ENCODE measurements around the gene TBC1D5. TPM values are rescaled to one million over a fixed set of nuclear protein-coding genes. Genes with fewer than 3 reads are reported as not detected.
"Not testable (repeated sequence)": the region's sequence is repeated elsewhere in the genome, so short reads cannot be mapped to it uniquely, and the experiment has no call there.

The TBC1D5 gene
- polyA plus RNA-seq, 4 donors: 5.1 to 37.6 (median 12.4) TPM

DNA sequence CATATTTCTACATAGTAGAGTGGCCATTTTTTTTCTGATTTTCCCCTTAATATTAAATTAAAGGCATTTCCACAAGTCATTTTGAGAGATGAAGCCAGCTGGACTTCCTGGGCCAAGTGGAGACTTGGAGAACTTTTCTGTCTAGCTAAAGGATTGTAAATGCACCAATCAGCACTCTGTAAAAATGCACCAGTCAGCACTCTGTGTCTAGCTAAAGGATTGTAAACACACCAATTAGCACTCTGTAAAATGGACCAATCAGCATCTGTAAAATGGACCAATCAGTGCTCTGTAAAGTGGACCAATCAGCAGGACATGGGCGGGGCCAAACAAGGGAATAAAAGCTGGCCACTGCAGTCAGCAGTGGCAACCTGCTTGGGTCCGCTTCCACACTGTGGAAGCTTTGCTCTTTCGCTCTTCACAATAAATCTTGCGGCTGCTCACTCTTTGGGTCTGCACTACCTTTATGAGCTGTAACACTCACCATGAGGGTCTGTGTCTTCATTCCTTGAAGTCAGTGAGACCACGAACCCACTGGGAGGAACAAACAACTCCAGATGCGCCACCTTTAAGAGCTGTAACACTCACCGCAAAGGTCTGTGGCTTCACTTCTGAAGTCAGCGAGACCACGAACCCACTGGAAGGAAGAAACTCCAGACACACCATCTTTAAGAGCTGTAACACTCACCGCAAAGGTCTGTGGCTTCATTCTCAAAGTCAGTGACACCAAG, 31.9 kb upstream of the TBC1D5 start:
- not testable (repeated sequence) for FAIRE-seq; H3K27ac ChIP-seq (ENCODE audit: low read depth in 1 of 3, low read length in 2 of 3); H3K27me3 ChIP-seq (ENCODE audit: control insufficient read depth in 3 of 3, insufficient read depth in 3 of 3, low read length in 3 of 3); H3K9me3 ChIP-seq (ENCODE audit: control insufficient read depth in 2 of 2, insufficient read depth in 1 of 2, low read depth in 1 of 2, low read length in 1 of 2); H3K4me1 ChIP-seq (ENCODE audit: control insufficient read depth in 3 of 3, insufficient read depth in 2 of 3, low read depth in 1 of 3, low read length in 2 of 3); H3K36me3 ChIP-seq (ENCODE audit: control insufficient read depth in 3 of 3, insufficient read depth in 2 of 3, low read depth in 1 of 3, low read length in 3 of 3); H3K4me3 ChIP-seq (ENCODE audit: low read depth in 1 of 3, low read length in 3 of 3)
- peak in 1 of 2 donors; percentile 18 for DNase-seq
- WGBS, 3 donors: 71 to 89% (median 79%) methylated on average over 10 of the region's 10 CpGs

DNA sequence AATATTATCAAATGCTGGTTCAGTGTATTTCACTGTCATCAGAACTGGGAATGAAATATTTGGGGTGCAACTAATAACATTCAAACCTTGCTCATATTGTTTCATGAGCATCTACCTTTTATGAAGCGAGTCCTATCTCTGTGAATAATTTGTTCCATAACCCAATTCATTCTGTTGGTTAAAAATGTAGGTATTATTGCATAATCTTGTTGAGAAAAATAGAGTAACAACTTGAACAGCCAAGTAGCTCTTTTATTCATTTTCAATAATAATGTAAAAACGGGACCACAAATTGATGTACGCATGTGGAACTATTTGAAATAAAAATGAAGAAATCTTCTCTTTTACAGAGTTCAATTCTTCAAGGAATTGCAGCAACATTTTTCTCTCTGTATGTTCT, 30.1 kb upstream of the TBC1D5 start:
- H3K4me1 ChIP-seq (ENCODE audit: control insufficient read depth in 3 of 3, insufficient read depth in 2 of 3, low read depth in 1 of 3, low read length in 2 of 3): no peaks in the 10 kb centered on the region
- H3K4me3 ChIP-seq (ENCODE audit: low read depth in 1 of 3, low read length in 3 of 3): no peak overlapping the region
- no peaks in the 10 kb centered on the region for H3K36me3 ChIP-seq (ENCODE audit: control insufficient read depth in 3 of 3, insufficient read depth in 2 of 3, low read depth in 1 of 3, low read length in 3 of 3)
- 91 to 96% (median 94%) methylated on average over 3 of the region's 3 CpGs for WGBS, 3 donors
- DNase-seq (no peak), FAIRE-seq (no peak)
- H3K27me3 ChIP-seq (ENCODE audit: control insufficient read depth in 3 of 3, insufficient read depth in 3 of 3, low read length in 3 of 3): no peaks in the 10 kb centered on the region
- no peaks in the 10 kb centered on the region for H3K9me3 ChIP-seq (ENCODE audit: control insufficient read depth in 2 of 2, insufficient read depth in 1 of 2, low read depth in 1 of 2, low read length in 1 of 2)
- H3K27ac ChIP-seq (ENCODE audit: low read depth in 1 of 3, low read length in 2 of 3): no peak overlapping the region

DNA sequence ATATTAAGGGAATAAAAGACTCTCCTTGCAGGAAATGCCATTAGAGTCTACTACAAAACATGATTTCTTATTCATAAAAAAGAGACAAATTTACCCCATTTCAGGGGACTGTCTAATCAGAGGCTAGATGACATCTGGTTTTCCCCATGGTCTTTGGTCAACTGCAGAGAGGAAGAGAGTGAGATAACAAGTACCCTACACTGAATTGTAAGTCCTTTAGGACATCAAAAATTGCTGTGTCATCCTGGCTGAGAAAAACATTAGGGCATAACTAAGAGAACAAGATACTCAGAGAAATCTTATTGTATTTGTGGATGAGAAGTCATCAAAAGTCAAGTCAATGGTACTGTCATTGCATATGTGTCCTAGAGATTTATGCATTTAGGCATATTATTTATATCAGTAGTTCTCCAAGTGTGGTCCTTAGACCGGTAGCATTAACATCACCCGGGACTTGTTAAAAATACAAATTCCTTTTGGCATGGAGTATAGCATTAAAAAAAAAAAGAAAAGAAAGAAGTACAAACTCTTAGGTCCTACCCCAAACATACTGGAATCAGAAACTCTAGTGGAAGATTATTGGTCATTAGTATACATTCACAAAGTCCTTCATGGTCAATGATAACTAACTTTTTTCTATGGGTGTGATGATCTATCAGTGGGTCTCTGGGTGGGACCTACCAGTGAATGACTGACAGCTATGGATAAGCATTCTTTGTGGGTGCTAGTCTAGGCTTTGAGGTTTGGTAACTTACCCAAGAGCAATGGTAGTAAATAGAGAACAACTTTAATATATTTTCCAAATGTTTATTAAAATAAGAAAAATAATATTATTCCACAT, 29.0 kb upstream of the TBC1D5 start:
- Histone ChIP-seq H3K36me3 (ENCODE audit: control insufficient read depth in 3 of 3, insufficient read depth in 2 of 3, low read depth in 1 of 3, low read length in 3 of 3) (no peaks in the 10 kb centered on the region), H3K4me3 (ENCODE audit: low read depth in 1 of 3, low read length in 3 of 3) (no peak overlapping the region), H3K4me1 (ENCODE audit: control insufficient read depth in 3 of 3, insufficient read depth in 2 of 3, low read depth in 1 of 3, low read length in 2 of 3) (no peaks in the 10 kb centered on the region), H3K27ac (ENCODE audit: low read depth in 1 of 3, low read length in 2 of 3) (no peak overlapping the region), H3K9me3 (ENCODE audit: control insufficient read depth in 2 of 2, insufficient read depth in 1 of 2, low read depth in 1 of 2, low read length in 1 of 2) (no peaks in the 10 kb centered on the region), H3K27me3 (ENCODE audit: control insufficient read depth in 3 of 3, insufficient read depth in 3 of 3, low read length in 3 of 3) (no peaks in the 10 kb centered on the region)
- FAIRE-seq: no peak
- WGBS, 3 donors: 86 to 98% (median 94%) methylated on average over 2 of the region's 2 CpGs
- no peak for DNase-seq

DNA sequence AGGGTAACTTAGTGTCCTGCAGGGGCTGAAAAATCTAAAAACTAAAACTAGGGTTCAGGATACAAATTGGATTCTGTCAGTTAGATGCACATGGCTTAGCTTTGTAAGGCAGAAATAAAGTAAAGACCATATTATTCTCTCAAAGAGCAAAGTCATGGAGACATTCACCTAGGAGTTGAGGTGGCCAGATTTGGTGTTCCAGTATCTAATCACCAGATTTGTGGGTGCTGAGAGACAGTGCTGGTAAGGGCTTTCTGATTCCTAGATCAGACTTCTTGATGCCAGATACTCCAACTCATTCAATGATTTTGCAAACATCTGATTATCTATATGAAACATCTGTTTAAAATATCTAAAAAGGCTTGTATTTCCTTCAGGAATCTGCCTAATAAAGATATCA, 28.3 kb upstream of the TBC1D5 start:
- Histone ChIP-seq H3K4me1 (ENCODE audit: control insufficient read depth in 3 of 3, insufficient read depth in 2 of 3, low read depth in 1 of 3, low read length in 2 of 3) (no peaks in the 10 kb centered on the region), H3K9me3 (ENCODE audit: control insufficient read depth in 2 of 2, insufficient read depth in 1 of 2, low read depth in 1 of 2, low read length in 1 of 2) (no peaks in the 10 kb centered on the region), H3K27ac (ENCODE audit: low read depth in 1 of 3, low read length in 2 of 3) (no peak overlapping the region), H3K4me3 (ENCODE audit: low read depth in 1 of 3, low read length in 3 of 3) (no peak overlapping the region), H3K27me3 (ENCODE audit: control insufficient read depth in 3 of 3, insufficient read depth in 3 of 3, low read length in 3 of 3) (no peaks in the 10 kb centered on the region), H3K36me3 (ENCODE audit: control insufficient read depth in 3 of 3, insufficient read depth in 2 of 3, low read depth in 1 of 3, low read length in 3 of 3) (no peaks in the 10 kb centered on the region)
- FAIRE-seq: no peak
- no peak for DNase-seq

DNA sequence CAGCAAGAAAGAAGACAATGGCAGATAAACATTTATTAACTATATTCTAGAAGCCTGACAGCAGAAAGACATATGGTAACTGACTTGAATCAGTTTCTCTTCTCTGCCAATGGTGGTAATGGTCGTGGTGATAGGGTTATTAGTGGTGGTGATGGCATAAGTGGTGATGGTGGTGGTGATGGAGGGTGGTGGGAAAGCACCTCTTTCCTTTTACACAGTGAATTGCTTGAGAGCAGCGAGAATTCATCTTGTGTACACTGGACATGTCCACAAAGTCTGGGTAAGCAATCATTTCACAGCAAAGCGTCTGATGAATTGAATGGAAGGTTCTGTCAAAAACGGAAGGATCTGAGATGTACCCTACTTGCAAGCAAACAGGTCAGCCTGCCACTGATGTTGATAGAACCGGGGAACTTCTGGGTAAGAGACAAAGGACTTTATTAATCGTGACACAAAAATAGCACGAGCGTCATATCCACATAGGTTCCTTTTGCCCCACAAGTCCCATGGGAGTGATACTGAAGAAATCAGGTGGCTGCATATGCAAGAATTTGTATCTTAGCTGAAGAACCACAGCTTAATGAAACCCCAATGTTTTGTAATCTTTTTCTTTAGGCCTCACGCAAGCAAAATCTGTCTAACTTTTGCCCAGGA, 23.5 kb upstream of the TBC1D5 start:
- no peaks in the 10 kb centered on the region for H3K4me1 ChIP-seq (ENCODE audit: control insufficient read depth in 3 of 3, insufficient read depth in 2 of 3, low read depth in 1 of 3, low read length in 2 of 3)
- H3K27ac ChIP-seq (ENCODE audit: low read depth in 1 of 3, low read length in 2 of 3): no peak overlapping the region
- H3K4me3 ChIP-seq (ENCODE audit: low read depth in 1 of 3, low read length in 3 of 3): no peak overlapping the region
- 86 to 87% (median 86%) methylated on average over 9 of the region's 9 CpGs for WGBS, 3 donors
- no peaks in the 10 kb centered on the region for H3K36me3 ChIP-seq (ENCODE audit: control insufficient read depth in 3 of 3, insufficient read depth in 2 of 3, low read depth in 1 of 3, low read length in 3 of 3)
- no peaks in the 10 kb centered on the region for H3K27me3 ChIP-seq (ENCODE audit: control insufficient read depth in 3 of 3, insufficient read depth in 3 of 3, low read length in 3 of 3)
- FAIRE-seq (no peak), DNase-seq (no peak)
- no peaks in the 10 kb centered on the region for H3K9me3 ChIP-seq (ENCODE audit: control insufficient read depth in 2 of 2, insufficient read depth in 1 of 2, low read depth in 1 of 2, low read length in 1 of 2)

DNA sequence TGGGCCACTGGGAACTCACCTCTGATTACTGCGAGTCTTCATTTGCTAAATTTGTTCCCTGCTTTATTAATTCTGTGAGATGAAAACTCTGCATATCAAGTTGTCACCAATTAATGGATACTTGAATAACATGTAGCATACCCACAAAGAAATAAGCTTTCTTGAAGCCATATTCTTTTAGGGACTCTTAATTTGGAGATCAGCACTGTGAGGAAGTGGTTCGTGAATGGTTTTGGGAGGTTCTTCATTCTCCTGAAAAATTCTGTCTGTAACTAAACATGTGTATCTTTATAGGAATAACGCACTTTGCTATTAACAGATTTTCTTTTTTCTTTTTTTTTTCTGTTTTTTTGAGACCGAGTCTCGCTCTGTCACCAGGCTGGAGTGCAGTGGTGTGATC, 19.1 kb upstream of the TBC1D5 start:
- 87 to 97% (median 96%) methylated on average over 5 of the region's 5 CpGs for WGBS, 3 donors
- H3K9me3 ChIP-seq (ENCODE audit: control insufficient read depth in 2 of 2, insufficient read depth in 1 of 2, low read depth in 1 of 2, low read length in 1 of 2): no peaks in the 10 kb centered on the region
- DNase-seq (no peak), FAIRE-seq (no peak)
- no peaks in the 10 kb centered on the region for H3K27me3 ChIP-seq (ENCODE audit: control insufficient read depth in 3 of 3, insufficient read depth in 3 of 3, low read length in 3 of 3)
- H3K4me3 ChIP-seq (ENCODE audit: low read depth in 1 of 3, low read length in 3 of 3): no peak overlapping the region
- no peaks in the 10 kb centered on the region for H3K36me3 ChIP-seq (ENCODE audit: control insufficient read depth in 3 of 3, insufficient read depth in 2 of 3, low read depth in 1 of 3, low read length in 3 of 3)
- no peak overlapping the region for H3K27ac ChIP-seq (ENCODE audit: low read depth in 1 of 3, low read length in 2 of 3)
- H3K4me1 ChIP-seq (ENCODE audit: control insufficient read depth in 3 of 3, insufficient read depth in 2 of 3, low read depth in 1 of 3, low read length in 2 of 3): no peaks in the 10 kb centered on the region

DNA sequence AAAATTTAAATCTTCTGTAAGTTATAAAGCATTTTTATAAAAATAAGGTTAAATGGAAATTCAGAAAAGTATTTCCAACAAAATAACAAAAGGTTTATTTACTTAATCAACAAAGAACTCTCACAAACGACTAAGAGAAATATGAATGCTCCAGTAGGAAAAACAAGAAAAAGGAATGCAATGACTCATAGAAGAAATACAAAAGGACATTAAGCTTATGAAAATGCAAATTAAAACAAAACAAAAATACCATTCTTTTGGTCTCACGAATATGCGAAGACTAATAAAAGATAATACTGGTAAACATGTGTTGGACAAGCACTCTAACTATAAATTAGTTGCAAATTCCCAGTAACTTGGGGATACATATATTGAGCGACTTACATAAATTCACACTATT, 17.5 kb upstream of the TBC1D5 start:
- FAIRE-seq: no peak
- 79 to 84% (median 84%) methylated on average over 4 of the region's 4 CpGs for WGBS, 3 donors
- no peak for DNase-seq
- Histone ChIP-seq H3K4me3 (ENCODE audit: low read depth in 1 of 3, low read length in 3 of 3) (no peak overlapping the region), H3K36me3 (ENCODE audit: control insufficient read depth in 3 of 3, insufficient read depth in 2 of 3, low read depth in 1 of 3, low read length in 3 of 3) (no peaks in the 10 kb centered on the region), H3K4me1 (ENCODE audit: control insufficient read depth in 3 of 3, insufficient read depth in 2 of 3, low read depth in 1 of 3, low read length in 2 of 3) (no peaks in the 10 kb centered on the region), H3K27me3 (ENCODE audit: control insufficient read depth in 3 of 3, insufficient read depth in 3 of 3, low read length in 3 of 3) (no peaks in the 10 kb centered on the region), H3K27ac (ENCODE audit: low read depth in 1 of 3, low read length in 2 of 3) (no peak overlapping the region), H3K9me3 (ENCODE audit: control insufficient read depth in 2 of 2, insufficient read depth in 1 of 2, low read depth in 1 of 2, low read length in 1 of 2) (no peaks in the 10 kb centered on the region)

DNA sequence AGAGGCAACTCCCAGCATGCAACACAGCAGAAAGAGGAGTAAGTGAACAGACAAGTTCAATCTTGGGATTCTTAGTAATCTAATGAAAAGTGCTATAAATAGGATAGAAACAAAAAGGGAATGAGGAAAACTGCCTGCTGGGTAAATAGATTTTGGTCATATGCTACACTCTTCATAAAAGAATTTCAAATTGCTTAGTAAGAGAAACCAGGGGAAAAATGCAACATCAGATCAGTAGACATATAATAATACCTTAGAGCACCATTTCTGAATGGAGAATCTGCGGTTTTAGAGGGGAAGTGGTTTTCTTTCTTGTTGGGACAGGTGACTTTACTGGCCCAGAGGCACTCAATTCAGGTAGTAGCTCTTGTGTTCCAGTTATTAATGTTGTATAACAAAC, 13.4 kb upstream of the TBC1D5 start:
- H3K27me3 ChIP-seq (ENCODE audit: control insufficient read depth in 3 of 3, insufficient read depth in 3 of 3, low read length in 3 of 3): no peaks in the 10 kb centered on the region
- H3K4me1 ChIP-seq (ENCODE audit: control insufficient read depth in 3 of 3, insufficient read depth in 2 of 3, low read depth in 1 of 3, low read length in 2 of 3): no peaks in the 10 kb centered on the region
- DNase-seq: no peak
- FAIRE-seq: no peak
- WGBS, 3 donors: 70 to 83% (median 73%) methylated on average over 1 of the region's 1 CpG
- H3K4me3 ChIP-seq (ENCODE audit: low read depth in 1 of 3, low read length in 3 of 3): no peak overlapping the region
- no peak overlapping the region for H3K27ac ChIP-seq (ENCODE audit: low read depth in 1 of 3, low read length in 2 of 3)
- no peaks in the 10 kb centered on the region for H3K9me3 ChIP-seq (ENCODE audit: control insufficient read depth in 2 of 2, insufficient read depth in 1 of 2, low read depth in 1 of 2, low read length in 1 of 2)
- H3K36me3 ChIP-seq (ENCODE audit: control insufficient read depth in 3 of 3, insufficient read depth in 2 of 3, low read depth in 1 of 3, low read length in 3 of 3): no peaks in the 10 kb centered on the region
